Astrocyte of the hippocampus (primary cell): Measurements from ENCODE around the gene BNIP3.
"Not testable (repeated sequence)": the region's sequence is repeated elsewhere in the genome, so short reads cannot be mapped to it uniquely, and the experiment has no call there.

Experiments used
- DNase-seq: peaks from one replicate; pipeline ENCODE4 v3.0.0; 2011; ENCODE audit warnings: low read depth, low spot score

The BNIP3 gene

GRCh38 chr10:131949908-131950307 lies 31.8 kb downstream of the BNIP3 start:
- DNase-seq = not testable (repeated sequence)

GRCh38 chr10:131949041-131949862 lies 32.5 kb downstream of the BNIP3 start:
- no peak for DNase-seq

- no peak for DNase-seq
Observed at GRCh38 chr10:131948501-131948900, 33.2 kb downstream of the BNIP3 start.

- DNase-seq = peak; percentile 82
Observed at GRCh38 chr10:131947631-131948347, 33.9 kb downstream of the BNIP3 start.

GRCh38 chr10:131946880-131947279 lies 34.8 kb downstream of the BNIP3 start:
- DNase-seq = peak; percentile 27

GRCh38 chr10:131946321-131946751 lies 35.4 kb downstream of the BNIP3 start:
- DNase-seq = peak; percentile 87

GRCh38 chr10:131944976-131945695 lies 36.6 kb downstream of the BNIP3 start:
- no peak for DNase-seq

- DNase-seq = no peak
Observed at GRCh38 chr10:131944412-131944811, 37.3 kb downstream of the BNIP3 start.

GRCh38 chr10:131943021-131943814 lies 38.5 kb downstream of the BNIP3 start:
- peak; percentile 25 for DNase-seq

GRCh38 chr10:131942455-131942854 lies 39.3 kb downstream of the BNIP3 start:
- DNase-seq = no peak

- no peak for DNase-seq
Observed at GRCh38 chr10:131938681-131939080, 43.0 kb downstream of the BNIP3 start.

GRCh38 chr10:131937836-131938235 lies 43.9 kb downstream of the BNIP3 start:
- no peak for DNase-seq

GRCh38 chr10:131936736-131937135 lies 45.0 kb downstream of the BNIP3 start:
- no peak for DNase-seq

GRCh38 chr10:131936294-131936693 lies 45.4 kb downstream of the BNIP3 start:
- no peak for DNase-seq

GRCh38 chr10:131935260-131935659 lies 46.5 kb downstream of the BNIP3 start:
- no peak for DNase-seq

GRCh38 chr10:131934769-131935168 lies 47.0 kb downstream of the BNIP3 start:
- no peak for DNase-seq

- no peak for DNase-seq
Observed at GRCh38 chr10:131933696-131934086, 48.0 kb downstream of the BNIP3 start.

GRCh38 chr10:131933016-131933695 lies 48.6 kb downstream of the BNIP3 start:
- DNase-seq = no peak

GRCh38 chr10:131931981-131932380 lies 49.7 kb downstream of the BNIP3 start:
- no peak for DNase-seq

- no peak for DNase-seq
Observed at GRCh38 chr10:131930586-131931330, 51.0 kb downstream of the BNIP3 start.
